ENCODE data around the gene AFM. TPM values are rescaled to one million over a fixed set of nuclear protein-coding genes. Genes with fewer than 3 reads are reported as not detected.

Gene AFM
- total RNA-seq, 1 experiment from 2014 or later = not detected

DNA sequence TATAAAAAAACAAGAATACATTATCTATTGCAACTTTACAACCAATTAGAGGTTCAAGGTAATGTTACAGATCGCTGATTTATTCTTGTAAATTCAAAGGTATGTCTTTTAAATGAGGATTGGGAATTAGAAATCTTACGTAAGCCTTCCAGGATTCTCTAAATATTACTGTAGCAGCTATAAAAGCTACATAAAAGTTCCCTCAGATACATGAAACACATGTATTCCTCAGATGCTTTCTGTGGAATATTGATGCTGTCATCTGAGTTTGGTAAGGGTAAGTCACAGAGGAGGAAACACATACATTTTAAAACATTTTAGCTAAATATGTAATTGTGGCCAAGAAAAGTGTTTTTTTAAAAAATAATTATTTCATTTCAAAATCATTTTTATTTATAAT, 42.1 kb upstream of the AFM start:
- Histone ChIP-seq H2AFZ (ENCODE audit: low read depth, low read length, poor library complexity, severe bottlenecking) (no peak overlapping the region), H3K79me2 (ENCODE audit: insufficient read depth, low read length) (no peaks in the 10 kb centered on the region), H3K27me3 (ENCODE audit: insufficient read depth, low read length) (no peaks in the 10 kb centered on the region), H4K20me1 (ENCODE audit: insufficient read depth) (no peaks in the 10 kb centered on the region), H3K4me1 (ENCODE audit: control insufficient read depth in 1 of 2, insufficient read depth in 2 of 2, low read length in 2 of 2) (no peaks in the 10 kb centered on the region), H3K4me2 (ENCODE audit: low read length) (no peak overlapping the region), H3K9ac (ENCODE audit: low read length) (no peak overlapping the region), H3K4me3 (replicated peaks in 1 of 2; ENCODE audit: low read depth in 1 of 2, low read length in 2 of 2) (no peak overlapping the region), H3K27ac (ENCODE audit: low read depth, low read length) (no peak overlapping the region), H3K9me2 (ENCODE audit: insufficient read depth) (no peaks in the 10 kb centered on the region), H3K36me3 (ENCODE audit: control insufficient read depth in 1 of 2, insufficient read depth in 2 of 2, low read length in 2 of 2) (no peaks in the 10 kb centered on the region), H3K9me3 (ENCODE audit: control insufficient read depth in 1 of 2, insufficient read depth in 1 of 2, low read depth in 1 of 2, low read length in 2 of 2) (no peaks in the 10 kb centered on the region)
- POLR2A ChIA-PET = no interaction called here
- RAD21 ChIA-PET (ENCODE audit: low non-redundant PET in 1 of 2, low total read pairs in 2 of 2, uncharacterized antibody in 2 of 2, unreplicated experiment in 2 of 2) = no interaction called here
- intact Hi-C loops (cut with micrococcal nuclease) = no loop called here
- CTCF ChIA-PET = no interaction called here
- no peak for DNase-seq (ENCODE audit: low read depth, low spot score)
- no peak for ATAC-seq
- BruUV-seq (replicated peaks) = no TSS peak
- TF ChIP-seq YY1 (IDR thresholded peaks at IDR 0.05; ENCODE audit: extremely low read depth, insufficient replicate concordance, low read depth, low read length) = no peak
- no peak for TF ChIP-seq CBX3 (IDR thresholded peaks at IDR 0.05; ENCODE audit: low read depth)
- TF ChIP-seq TCF7L2 (IDR thresholded peaks at IDR 0.05; ENCODE audit: borderline replicate concordance, extremely low read depth, insufficient read depth, insufficient read length) = no peak
- TF ChIP-seq, protein P1, sequence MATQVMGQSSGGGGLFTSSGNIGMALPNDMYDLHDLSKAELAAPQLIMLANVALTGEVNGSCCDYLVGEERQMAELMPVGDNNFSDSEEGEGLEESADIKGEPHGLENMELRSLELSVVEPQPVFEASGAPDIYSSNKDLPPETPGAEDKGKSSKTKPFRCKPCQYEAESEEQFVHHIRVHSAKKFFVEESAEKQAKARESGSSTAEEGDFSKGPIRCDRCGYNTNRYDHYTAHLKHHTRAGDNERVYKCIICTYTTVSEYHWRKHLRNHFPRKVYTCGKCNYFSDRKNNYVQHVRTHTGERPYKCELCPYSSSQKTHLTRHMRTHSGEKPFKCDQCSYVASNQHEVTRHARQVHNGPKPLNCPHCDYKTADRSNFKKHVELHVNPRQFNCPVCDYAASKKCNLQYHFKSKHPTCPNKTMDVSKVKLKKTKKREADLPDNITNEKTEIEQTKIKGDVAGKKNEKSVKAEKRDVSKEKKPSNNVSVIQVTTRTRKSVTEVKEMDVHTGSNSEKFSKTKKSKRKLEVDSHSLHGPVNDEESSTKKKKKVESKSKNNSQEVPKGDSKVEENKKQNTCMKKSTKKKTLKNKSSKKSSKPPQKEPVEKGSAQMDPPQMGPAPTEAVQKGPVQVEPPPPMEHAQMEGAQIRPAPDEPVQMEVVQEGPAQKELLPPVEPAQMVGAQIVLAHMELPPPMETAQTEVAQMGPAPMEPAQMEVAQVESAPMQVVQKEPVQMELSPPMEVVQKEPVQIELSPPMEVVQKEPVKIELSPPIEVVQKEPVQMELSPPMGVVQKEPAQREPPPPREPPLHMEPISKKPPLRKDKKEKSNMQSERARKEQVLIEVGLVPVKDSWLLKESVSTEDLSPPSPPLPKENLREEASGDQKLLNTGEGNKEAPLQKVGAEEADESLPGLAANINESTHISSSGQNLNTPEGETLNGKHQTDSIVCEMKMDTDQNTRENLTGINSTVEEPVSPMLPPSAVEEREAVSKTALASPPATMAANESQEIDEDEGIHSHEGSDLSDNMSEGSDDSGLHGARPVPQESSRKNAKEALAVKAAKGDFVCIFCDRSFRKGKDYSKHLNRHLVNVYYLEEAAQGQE (IDR thresholded peaks at IDR 0.05; ENCODE audit: low read depth) = no peak
- no peak for TF ChIP-seq SP1 (IDR thresholded peaks at IDR 0.05; ENCODE audit: low read depth)
- no peak for TF ChIP-seq ATF3 (IDR thresholded peaks at IDR 0.05)
- no peak for TF ChIP-seq ZBTB33 (IDR thresholded peaks at IDR 0.05; ENCODE audit: extremely low read depth, insufficient replicate concordance, low read length)
- TF ChIP-seq POLR2A (IDR thresholded peaks at IDR 0.05; ENCODE audit: borderline replicate concordance, extremely low read depth, insufficient read depth, insufficient read length) = no peak
- TF ChIP-seq ZNF274 (IDR thresholded peaks at IDR 0.05; ENCODE audit: low read depth, low read length) = no peak
- TF ChIP-seq, protein P2, sequence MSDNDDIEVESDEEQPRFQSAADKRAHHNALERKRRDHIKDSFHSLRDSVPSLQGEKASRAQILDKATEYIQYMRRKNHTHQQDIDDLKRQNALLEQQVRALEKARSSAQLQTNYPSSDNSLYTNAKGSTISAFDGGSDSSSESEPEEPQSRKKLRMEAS (IDR thresholded peaks at IDR 0.05) = no peak
- TF ChIP-seq FOSL1 (IDR thresholded peaks at IDR 0.05; ENCODE audit: low read depth) = no peak
- no peak for TF ChIP-seq SRF (IDR thresholded peaks at IDR 0.05; ENCODE audit: low read depth)
- no peak for TF ChIP-seq EGR1 (IDR thresholded peaks at IDR 0.05; ENCODE audit: low read depth)
- TF ChIP-seq EZH2phosphoT487 (IDR thresholded peaks at IDR 0.05; ENCODE audit: borderline replicate concordance) = no peak
- TF ChIP-seq SIN3A (IDR thresholded peaks at IDR 0.05; ENCODE audit: low read depth) = no peak
- no peak for TF ChIP-seq ELF1 (IDR thresholded peaks at IDR 0.05; ENCODE audit: borderline replicate concordance, low read depth)
- no peak for TF ChIP-seq EZH2 (IDR thresholded peaks at IDR 0.05)
- no peak for TF ChIP-seq CTCF (IDR thresholded peaks at IDR 0.05 in 2 of 3, conservative IDR thresholded peaks at IDR 0.05 in 1 of 3; ENCODE audit: borderline replicate concordance in 1 of 3, insufficient read depth in 1 of 3, low read depth in 2 of 3, low read length in 2 of 3)

All from HCT116 (cell line).